ENCODE results near the gene NINJ1.
A peak's percentile ranks its signal among the peaks of the same experiment; 100 is the strongest.

NINJ1 gene

GRCh38 chr9:93134015-93134739, at the start of gene NINJ1:
Gene NINJ1 (minus strand): TSS chr9:93134251. CDS start chr9:93134217, 34 bp downstream.
- DNase-seq (ENCODE audit: low spot score), result peak; percentile 80

- no peak for DNase-seq (ENCODE audit: low spot score)
Observed at GRCh38 chr9:93183131-93183662, 49.1 kb upstream of the NINJ1 start.

GRCh38 chr9:93182572-93182971, 48.5 kb upstream of the NINJ1 start:
- DNase-seq (ENCODE audit: low spot score), result no peak

GRCh38 chr9:93181672-93182435, 47.8 kb upstream of the NINJ1 start:
- DNase-seq (ENCODE audit: low spot score), result no peak

GRCh38 chr9:93180938-93181337, 46.9 kb upstream of the NINJ1 start:
- DNase-seq (ENCODE audit: low spot score), result no peak

GRCh38 chr9:93178851-93179786, 45.1 kb upstream of the NINJ1 start:
- no peak for DNase-seq (ENCODE audit: low spot score)

- DNase-seq (ENCODE audit: low spot score), result no peak
Observed at GRCh38 chr9:93177676-93178075, 43.6 kb upstream of the NINJ1 start.

- no peak for DNase-seq (ENCODE audit: low spot score)
Observed at GRCh38 chr9:93174976-93175375, 40.9 kb upstream of the NINJ1 start.

DNA sequence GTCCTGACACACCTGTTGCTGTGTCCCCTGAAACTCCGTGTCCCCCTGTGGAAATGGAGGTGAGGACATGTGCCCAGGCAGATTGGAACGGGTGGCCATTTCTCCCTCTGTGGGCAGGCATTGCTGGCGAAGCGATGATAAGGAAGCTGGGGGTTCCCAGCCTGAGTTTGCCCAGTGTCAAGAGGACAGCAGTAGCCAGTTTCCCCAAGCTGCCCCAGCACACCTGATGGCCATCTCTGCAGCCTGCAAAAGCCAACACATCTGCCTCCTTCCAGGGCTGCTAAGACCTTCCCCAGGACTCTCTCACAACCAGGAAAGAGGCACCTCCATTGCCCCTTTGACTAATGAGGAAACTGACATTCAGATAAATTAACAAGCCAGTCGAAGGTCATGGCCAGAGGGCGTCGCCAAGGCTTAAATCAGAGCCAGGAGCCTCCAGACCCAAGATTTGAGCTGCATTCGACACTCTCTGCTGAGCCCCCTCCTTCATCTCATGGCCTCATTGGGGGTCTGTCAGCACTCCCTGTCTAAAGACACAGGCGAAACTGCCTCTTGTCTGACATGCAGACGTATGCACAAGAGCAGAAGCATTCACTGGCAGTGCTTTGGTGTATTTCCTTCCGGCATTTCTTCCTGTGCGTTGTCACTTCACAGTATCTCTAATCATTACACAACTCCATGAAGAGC, 39.5 kb upstream of the NINJ1 start:
- no peak for DNase-seq (ENCODE audit: low spot score)

DNA sequence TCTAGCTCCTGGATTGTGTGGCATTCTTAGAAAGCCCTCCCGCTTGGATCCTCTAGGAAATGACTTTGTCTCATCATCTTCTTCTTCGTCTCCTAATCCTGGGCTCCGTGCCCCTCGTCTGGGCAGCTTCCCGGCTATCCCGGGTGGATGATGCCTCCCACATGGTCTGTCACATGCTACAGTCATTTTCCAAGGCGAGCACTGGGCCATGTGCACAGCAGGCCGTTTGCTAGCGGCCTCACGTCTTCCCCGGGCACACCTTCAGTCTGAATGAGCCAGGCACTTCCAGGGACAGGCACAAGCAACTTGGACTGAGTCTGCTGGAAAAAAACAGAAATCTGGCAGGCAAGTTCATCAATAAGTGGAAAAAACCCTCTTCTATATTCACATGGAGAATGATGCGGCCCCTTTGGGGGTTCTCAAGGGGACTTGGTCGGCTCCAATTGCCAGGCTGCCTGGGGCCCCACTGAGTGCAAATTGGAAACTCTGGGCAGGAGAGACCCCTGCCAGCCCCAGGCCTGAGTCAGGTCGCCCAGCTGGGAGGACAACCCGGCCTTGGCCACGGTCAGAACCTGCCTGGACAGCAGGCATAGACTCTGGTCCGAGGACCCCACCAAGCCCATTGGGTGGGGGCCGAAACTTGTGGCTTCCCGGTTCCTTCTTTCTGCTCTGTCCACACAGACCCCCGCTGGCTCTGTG, 38.8 kb upstream of the NINJ1 start:
- no peak for DNase-seq (ENCODE audit: low spot score)

- no peak for DNase-seq (ENCODE audit: low spot score)
Observed at GRCh38 chr9:93171261-93171990, 37.4 kb upstream of the NINJ1 start.

DNA sequence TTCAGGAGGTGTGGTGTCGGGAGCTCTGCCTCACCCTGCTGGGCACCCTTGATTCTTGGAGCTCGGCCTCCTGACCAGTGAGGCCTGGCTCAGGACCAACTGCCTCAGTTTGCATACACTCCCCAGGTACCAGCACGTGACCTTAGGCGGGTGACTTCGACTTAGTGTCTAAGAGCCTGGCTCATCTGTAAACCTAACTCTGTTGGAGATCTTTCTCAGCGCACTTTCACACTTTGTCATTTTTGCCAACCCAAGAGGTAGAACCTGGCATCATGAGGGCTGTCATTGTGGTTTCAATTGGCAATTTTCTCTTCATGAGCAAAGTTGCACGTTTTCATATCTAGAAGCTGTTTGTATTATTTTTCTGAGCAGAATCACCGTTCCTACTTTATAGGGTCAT, 36.5 kb upstream of the NINJ1 start:
- DNase-seq (ENCODE audit: low spot score), result no peak

- DNase-seq (ENCODE audit: low spot score), result no peak
Observed at GRCh38 chr9:93169444-93169843, 35.4 kb upstream of the NINJ1 start.

GRCh38 chr9:93168581-93168980, 34.5 kb upstream of the NINJ1 start:
- DNase-seq (ENCODE audit: low spot score), result no peak

- no peak for DNase-seq (ENCODE audit: low spot score)
Observed at GRCh38 chr9:93167838-93168237, 33.8 kb upstream of the NINJ1 start.

GRCh38 chr9:93167185-93167584, 33.1 kb upstream of the NINJ1 start:
- no peak for DNase-seq (ENCODE audit: low spot score)

- DNase-seq (ENCODE audit: low spot score), result no peak
Observed at GRCh38 chr9:93166699-93167098, 32.6 kb upstream of the NINJ1 start.

DNA sequence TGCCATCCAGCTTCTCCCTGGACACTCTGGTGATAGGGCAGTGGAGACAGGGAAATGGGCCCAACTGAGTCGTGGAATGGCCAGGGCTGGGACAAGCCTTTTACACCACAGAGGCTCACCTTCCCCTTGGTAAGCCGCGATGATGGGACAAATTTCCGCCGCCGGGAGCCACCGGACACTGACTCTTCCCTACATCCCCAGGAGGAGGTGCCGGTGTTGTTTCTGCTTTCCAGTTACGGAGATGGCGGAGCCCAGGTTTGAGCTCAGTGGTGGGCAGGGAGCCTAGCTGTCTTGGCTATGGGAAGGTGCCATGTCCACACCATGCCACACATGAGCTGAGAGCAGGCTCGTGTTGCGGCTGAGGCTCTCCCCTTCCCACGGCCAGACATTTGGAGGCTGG, 30.0 kb upstream of the NINJ1 start:
- no peak for DNase-seq (ENCODE audit: low spot score)

- no peak for DNase-seq (ENCODE audit: low spot score)
Observed at GRCh38 chr9:93161786-93162562, 27.9 kb upstream of the NINJ1 start.
